GM13977 (cell line): ENCODE data around the gene USP1.

Experiments used
- DNase-seq: peaks from one replicate; pipeline ENCODE4 v3.0.0; 2012; ENCODE audit warnings: low spot score
- in situ Hi-C: fragments of 300-500 bp; cut with MboI; formaldehyde crosslinking; loops from one replicate; pipeline ENCODE4 v1.12.0; 2022; ENCODE audit warnings: low sequenced_read_pairs, low pct_unique_long_range_greater_than_20kb, mixed read lengths, inconsistent platforms; ENCODE audit not compliant: unreplicated experiment
- TF ChIP-seq, protein P1 (sequence below): IDR thresholded peaks from 2 replicates; pipeline ENCODE4 v1.5.1; 2012; ENCODE audit warnings: mild to moderate bottlenecking, control low read depth; ENCODE audit not compliant: insufficient read depth; ENCODE audit errors: extremely low read depth, missing control alignments

USP1 gene

DNA sequence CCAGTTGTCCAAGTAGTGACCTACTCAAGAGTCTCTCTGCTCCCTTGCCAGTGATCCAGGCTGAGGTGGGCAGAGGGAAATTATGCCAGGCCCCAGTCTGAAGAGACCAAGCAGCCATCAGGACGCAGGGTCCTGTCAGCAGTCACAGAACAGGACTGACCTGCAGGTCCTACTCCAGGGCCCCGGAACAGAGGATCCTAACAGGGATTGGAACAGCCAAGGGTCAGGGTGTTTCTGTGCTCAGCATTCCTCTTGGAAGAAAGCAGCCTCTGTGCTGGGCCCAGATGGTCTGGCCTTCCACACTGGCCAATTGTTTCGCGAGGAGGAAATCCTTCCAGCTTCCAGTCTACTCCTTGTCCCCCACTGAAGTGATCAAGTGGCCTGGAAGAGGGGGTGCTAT is 41.6 kb upstream of the USP1 start:
- TF ChIP-seq, protein P1, sequence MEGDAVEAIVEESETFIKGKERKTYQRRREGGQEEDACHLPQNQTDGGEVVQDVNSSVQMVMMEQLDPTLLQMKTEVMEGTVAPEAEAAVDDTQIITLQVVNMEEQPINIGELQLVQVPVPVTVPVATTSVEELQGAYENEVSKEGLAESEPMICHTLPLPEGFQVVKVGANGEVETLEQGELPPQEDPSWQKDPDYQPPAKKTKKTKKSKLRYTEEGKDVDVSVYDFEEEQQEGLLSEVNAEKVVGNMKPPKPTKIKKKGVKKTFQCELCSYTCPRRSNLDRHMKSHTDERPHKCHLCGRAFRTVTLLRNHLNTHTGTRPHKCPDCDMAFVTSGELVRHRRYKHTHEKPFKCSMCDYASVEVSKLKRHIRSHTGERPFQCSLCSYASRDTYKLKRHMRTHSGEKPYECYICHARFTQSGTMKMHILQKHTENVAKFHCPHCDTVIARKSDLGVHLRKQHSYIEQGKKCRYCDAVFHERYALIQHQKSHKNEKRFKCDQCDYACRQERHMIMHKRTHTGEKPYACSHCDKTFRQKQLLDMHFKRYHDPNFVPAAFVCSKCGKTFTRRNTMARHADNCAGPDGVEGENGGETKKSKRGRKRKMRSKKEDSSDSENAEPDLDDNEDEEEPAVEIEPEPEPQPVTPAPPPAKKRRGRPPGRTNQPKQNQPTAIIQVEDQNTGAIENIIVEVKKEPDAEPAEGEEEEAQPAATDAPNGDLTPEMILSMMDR = no peak
- no peak for DNase-seq
- in situ Hi-C loops = no loop called here

GRCh38 chr1:62396871-62397270 is 40.0 kb upstream of the USP1 start:
- TF ChIP-seq, protein P1 = no peak
- in situ Hi-C loops = no loop called here
- no peak for DNase-seq

DNA sequence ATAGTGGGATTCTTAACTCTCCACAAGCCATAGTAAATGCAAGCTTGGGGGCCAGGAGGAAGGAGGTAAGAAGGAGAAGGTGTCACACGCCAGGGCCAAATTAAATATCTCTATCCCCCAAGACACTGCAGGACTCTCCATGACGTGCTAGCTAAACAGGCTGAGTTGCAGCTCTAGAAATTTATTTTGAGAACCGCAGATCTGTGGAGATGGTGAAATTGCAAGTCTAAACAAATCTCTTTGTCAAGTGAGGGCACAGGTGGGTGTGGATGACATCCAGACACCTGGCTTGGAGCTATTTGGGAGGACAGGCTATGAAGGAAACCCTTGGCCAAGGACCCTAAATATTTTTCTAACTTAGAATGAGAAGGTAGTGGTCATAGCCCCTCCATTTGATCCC is 39.5 kb upstream of the USP1 start:
- DNase-seq = no peak
- TF ChIP-seq, protein P1 = no peak
- in situ Hi-C loops = no loop called here

DNA sequence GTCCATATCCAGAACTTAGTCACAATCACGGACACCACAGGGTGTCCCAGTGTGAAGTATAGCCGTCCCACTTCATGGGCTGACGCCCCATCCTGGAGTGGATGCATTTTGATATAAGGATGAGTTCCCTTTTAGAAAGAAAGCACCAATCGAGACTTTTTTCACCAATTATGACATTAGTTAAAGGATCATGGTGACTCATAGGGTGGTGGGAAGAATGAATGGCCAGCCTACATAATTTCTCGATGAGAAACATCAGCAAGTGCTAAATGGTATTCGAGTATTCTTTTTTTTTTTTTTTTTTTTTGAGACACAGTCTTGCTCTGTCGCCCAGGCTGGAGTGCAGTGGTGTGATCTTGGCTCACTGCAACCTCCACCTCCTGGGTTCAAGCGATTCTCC is 38.5 kb upstream of the USP1 start:
- DNase-seq = no peak
- TF ChIP-seq, protein P1 = no peak
- in situ Hi-C loops = no loop called here

GRCh38 chr1:62401034-62401760 is 35.7 kb upstream of the USP1 start:
- TF ChIP-seq, protein P1 = no peak
- no peak for DNase-seq
- in situ Hi-C loops = no loop called here

DNA sequence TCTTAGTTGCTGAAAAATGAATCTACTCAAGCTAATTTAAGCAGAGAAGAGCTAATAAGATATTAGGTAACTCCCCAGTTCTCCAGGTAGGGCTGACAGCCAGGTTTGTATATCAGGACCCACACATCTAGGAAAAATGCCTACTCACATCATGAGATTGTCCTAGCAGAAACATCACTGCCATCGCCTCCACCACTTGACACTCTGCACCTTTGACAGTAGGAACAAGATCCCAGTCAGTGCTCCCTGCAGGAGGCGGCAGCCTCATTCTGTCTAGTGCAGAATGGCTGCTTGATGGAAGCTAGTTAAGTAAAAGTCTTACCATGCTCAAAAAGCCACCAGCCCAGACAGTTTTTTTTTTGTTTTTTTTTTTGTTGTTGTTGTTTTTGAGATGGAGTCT is 31.6 kb upstream of the USP1 start:
- TF ChIP-seq, protein P1 = no peak
- no peak for DNase-seq
- in situ Hi-C loops = loop anchor here (5.0 kb wide), 1 partner anchor 228 kb away; no protein-coding TSS in a partner anchor
